HG03354 (cell line): ENCODE results near the gene ZNF566.
"Not testable (repeated sequence)": the region's sequence is repeated elsewhere in the genome, so short reads cannot be mapped to it uniquely, and the experiment has no call there.

Source experiments
- ATAC-seq: cut with Tn5 transposase; IDR thresholded peaks from one replicate; pipeline ENCODE4 v1.9.1; 2021; ENCODE audit warnings: mild to moderate bottlenecking; ENCODE audit not compliant: unreplicated experiment, poor library complexity, severe bottlenecking

Gene ZNF566

DNA sequence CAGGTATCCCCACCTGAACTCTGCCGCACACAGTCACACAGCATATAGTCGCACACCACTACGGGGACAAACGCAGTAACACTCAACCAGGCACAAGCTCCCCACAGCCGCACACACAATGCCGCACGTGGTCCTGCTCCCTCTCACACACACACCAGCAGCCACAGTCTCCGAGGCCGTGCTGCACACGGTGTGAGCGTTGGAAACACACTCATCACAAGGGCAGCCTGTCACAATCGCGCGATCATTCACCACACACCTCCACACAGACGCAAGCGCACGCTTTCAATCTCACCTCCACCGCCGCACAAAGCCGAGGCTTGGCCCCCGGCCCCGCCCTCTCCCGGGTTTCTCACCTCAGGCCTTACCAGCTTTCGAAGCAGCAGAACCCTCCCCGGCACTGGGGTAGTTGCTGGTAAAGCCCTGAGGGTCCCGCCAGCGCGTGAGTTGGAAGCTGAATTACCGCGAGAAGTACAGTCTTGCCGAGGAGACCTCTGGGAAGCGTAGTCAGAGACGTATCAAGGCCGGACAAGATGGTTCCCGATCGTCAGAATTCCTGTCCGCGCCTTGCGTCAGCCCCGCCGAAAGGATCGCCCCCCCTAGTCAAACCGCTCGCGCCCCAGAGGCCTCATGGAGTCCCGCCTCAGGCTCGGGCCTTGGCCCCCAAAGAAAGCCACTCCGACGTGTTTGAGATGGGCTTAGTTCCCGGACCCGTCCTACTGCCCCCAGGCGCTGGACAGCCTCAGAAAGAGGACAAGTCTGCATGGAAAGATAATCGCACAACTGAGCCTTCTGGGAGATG lies at the start of gene ZNF566:
TSS of gene ZNF566 (minus strand) at position 444 of the 802 bp plus-strand sequence. CDS start 13,004 bp downstream, outside the sequence.
- peak; percentile 90 for ATAC-seq

DNA sequence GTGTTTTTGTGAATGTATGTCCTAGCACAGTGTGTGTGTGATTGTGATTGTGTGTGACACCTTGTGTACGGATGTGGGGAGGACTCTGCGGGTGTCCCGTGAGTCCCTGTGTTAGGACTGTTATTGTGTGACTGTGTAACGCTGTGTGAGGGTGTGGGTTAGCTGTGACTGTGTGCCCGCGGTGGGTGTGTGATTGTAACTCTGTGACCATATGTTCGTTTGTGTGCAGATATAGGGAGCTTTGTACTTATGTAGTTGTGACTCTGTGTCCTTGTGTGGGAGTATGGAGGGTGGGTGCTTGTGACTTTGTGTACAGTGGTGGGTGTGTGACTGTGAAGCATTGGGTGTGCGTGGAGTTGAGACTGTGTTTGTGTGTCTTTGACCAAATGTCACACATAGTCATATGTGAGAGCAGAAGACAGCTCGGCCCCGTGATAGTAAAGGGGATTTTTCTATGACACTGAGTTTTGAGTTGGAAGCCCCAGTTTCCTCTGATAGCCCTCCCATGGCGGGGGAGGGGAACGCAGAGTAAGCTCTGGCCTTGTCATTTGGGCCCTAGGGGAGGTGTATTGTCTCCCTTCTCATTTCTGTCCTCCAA lies 39.7 kb upstream of the ZNF566 start:
- ATAC-seq, result peak; percentile 18

DNA sequence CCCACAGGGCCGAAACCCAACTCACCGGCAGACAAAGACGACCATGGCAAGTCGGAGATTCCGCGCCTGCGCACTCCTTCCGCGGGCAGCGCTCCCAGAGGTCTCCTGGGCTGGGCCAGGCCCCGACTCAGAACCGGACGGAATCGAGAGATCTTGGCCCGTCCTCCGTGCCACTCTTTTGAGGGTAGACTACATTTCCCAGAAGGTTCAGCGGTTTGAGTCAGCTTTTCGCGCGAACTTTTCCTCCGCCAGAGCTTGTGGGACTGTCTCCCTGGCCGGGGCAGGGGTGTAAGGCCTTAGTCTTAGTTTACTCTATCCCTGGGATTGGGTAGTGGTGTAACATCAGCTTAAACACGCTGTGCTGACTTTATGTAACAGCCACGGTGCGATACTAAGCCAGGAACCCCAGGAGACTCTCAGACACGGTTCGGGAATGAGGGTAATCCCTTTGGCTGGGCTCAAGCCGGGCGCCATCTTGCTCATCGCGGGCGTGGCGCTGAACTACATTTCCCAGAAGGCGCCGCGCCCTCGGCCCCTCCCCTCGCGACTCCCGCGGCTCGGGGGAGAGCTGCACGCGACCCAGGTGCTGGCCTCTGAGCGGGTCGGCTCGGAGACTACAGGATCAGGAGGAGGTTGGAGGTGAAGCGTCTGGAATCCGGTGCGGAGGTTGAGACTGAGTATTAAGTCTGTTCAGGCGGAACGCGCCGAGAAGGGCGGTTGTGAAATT lies 39.0 kb upstream of the ZNF566 start, which contains the start of gene ZNF260:
TSS of gene ZNF260 (minus strand) at position 78 of the 727 bp plus-strand sequence. CDS start 13,033 bp downstream, outside the sequence.
- peak; percentile 86 for ATAC-seq

- ATAC-seq, result no peak
These were observed 38.5 kb upstream of the ZNF566 start for GRCh38 chr19:36527873-36528193.

DNA sequence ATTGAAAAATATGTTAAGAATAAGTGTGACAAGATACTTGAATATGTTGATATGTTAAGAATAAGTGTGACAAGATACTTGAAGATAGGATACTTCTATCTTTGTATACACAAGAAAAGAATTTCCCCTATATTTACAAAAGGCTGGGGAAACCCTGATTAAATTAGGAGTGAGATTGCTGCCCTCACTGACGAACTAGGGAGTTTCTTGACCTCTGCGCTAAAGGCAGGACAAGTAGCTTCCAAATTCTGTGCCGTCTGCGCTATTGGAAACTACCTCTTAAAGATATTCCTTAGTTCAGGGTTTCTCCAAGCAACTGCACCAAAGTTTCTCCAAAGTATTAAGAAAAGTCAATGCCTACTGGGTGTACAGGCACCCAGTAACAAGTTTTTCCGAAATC lies 38.0 kb upstream of the ZNF566 start:
- ATAC-seq, result no peak

DNA sequence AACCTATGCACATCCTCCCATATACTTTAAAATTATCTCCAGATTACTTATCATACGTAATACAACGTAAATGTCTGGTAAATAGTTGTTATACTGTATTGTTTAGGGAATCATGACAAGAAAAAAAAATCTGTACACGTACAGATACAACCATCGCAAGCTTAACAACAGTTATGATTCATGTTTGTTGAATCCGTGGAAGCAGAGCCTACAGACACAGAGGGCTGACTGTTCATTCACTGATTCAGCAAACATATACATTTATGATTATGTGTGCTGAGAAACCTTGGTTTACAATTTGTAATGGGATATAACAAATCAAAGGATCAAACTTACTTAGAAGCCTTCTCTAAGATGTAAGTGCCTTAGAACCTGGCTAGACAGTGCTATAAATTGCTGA lies 37.2 kb upstream of the ZNF566 start:
- no peak for ATAC-seq

- no peak for ATAC-seq
These were observed 35.3 kb upstream of the ZNF566 start for GRCh38 chr19:36524617-36525016.

- no peak for ATAC-seq
These were observed 24.8 kb upstream of the ZNF566 start for GRCh38 chr19:36514012-36514612.

DNA sequence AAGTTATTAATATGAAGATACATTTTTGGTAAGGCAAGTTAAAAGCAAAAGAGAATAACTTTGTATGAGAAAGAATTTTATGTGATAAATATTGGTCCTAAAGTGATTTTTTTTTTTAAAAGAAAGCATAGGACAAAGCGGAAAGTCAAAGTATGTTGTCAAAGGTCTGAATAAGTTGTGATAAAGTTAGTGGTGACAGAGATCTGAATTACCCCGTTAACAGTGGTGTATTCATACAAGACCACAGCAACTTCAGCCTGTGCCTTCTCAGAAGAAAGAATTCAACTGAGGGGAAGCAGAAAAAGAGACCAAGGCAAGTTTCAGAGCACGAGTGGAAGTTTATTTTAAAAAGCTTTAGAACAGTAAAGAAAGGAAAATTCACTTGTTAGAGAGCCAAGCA lies 19.0 kb upstream of the ZNF566 start:
- no peak for ATAC-seq

DNA sequence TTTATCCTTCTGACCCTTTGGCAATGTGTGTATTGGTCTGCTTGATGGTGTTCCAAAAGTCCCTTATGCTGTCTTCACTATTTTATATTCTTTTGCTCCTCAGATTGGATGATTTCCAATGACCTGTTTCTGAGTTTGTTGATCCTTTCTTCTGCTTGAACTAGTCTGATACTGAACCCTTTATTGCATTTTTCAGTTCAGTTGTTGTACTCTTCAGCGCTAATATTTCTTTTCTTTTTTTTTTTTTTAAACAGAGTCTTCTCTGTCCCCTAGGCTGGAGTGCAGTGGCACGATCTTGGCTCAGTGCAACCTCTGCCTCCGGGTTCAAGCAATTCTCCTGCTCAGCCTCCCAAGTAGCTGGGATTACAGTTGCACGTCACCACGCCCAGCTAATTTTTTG lies 12.6 kb upstream of the ZNF566 start:
- ATAC-seq, result no peak

- ATAC-seq, result no peak
These were observed 7.6 kb upstream of the ZNF566 start for GRCh38 chr19:36497001-36497400.

DNA sequence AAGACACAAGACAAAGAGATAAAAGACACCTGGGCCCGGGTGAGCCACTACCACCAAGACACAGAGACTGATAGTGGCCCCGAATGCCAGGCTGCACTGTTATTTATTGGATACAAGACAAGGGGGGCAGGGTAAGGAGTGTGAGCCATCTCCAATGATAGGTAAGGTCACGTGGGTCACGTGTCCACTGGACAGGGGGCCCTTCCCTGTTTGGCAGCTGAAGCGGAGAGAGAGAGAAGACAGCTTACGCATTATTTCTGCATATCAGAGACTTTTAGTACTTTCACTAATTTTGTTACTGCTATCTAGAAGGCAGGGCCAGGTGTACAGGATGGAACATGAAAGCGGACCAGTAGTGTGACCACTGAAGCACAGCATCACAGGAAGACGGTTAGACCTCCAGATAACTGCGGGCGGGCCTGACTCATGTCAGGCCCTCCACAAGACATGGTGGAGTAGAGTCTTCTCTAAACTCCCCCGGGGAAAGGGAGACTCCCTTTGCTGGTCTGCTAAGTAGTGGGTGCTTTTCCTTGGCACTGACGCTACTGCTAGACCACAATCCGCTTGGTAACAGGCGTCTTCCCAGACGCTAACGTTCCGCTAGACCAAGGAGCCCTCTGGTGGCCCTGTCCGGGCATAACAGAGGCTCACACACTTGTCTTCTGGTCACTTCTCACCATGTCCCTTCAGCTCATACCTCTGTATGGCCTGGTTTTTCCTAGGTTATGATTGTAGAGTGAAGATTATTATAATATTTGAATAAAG lies 3.5 kb upstream of the ZNF566 start:
- ATAC-seq, result not testable (repeated sequence)

DNA sequence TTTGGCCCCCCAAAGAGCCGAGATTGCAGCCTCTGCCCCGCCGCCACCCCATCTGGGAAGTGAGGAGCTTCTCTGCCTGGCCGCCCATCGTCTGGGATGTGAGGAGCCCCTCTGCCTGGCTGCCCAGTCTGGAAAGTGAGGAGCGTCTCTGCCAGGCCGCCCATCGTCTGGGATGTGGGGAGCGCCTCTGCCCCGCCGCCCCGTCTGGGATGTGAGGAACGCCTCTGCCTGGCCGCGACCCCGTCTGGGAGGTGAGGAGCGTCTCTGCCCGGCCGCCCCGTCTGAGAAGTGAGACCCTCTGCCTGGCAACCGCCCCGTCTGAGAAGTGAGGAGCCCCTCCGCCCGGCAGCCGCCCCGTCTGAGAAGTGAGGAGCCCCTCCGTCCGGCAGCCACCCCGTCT lies 1.5 kb upstream of the ZNF566 start:
- ATAC-seq, result not testable (repeated sequence)

GRCh38 chr19:36489920-36490415 lies 607 bp upstream of the ZNF566 start:
- peak; percentile 64 for ATAC-seq

DNA sequence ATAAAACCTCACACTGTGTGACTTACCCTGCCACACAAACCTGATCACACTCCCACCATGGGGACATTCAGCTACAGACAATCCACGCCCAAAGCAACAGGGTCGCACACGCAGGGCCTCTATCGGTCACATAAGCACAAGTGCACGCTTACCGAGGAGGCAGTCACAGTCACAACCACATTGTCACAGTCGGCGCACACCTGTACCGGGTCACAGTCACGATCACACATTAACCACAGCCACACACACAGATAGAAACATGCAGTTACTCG lies 579 bp downstream of the ZNF566 start:
- no peak for ATAC-seq

GRCh38 chr19:36488118-36488845 lies 1.1 kb downstream of the ZNF566 start:
- ATAC-seq, result no peak

GRCh38 chr19:36483653-36484052 lies 5.7 kb downstream of the ZNF566 start:
- no peak for ATAC-seq

- ATAC-seq, result no peak
These were observed 6.5 kb downstream of the ZNF566 start for GRCh38 chr19:36482876-36483275.

- ATAC-seq, result no peak
These were observed 29.3 kb downstream of the ZNF566 start for GRCh38 chr19:36460046-36460445.
